ENCODE results near the gene ENTPD6. TPM values are rescaled to one million over a fixed set of nuclear protein-coding genes. Genes with fewer than 3 reads are reported as not detected.
A peak's percentile ranks its signal among the peaks of the same experiment; 100 is the strongest.

The ENTPD6 gene
- total RNA-seq, 1 donor from 2014 or later: 117 TPM

GRCh38 chr20:25191689-25192088, 3.8 kb upstream of the ENTPD6 start:
- no peak for TF ChIP-seq CTCF (IDR thresholded peaks at IDR 0.05; ENCODE audit: insufficient read depth, low read length, severe bottlenecking)
- H3K4me3 ChIP-seq (ENCODE audit: low read depth, low read length): no peak overlapping the region
- FAIRE-seq (no peak), DNase-seq (ENCODE audit: low read depth) (no peak)
- no peaks in the 10 kb centered on the region for H3K36me3 ChIP-seq (ENCODE audit: control insufficient read depth, insufficient read depth, low read length)
- H3K27me3 ChIP-seq (ENCODE audit: control insufficient read depth, insufficient read depth, low read length): peaks cover 2% of the 10 kb centered on the region

- FAIRE-seq (no peak), DNase-seq (ENCODE audit: low read depth) (no peak)
- no peak for TF ChIP-seq CTCF (IDR thresholded peaks at IDR 0.05; ENCODE audit: insufficient read depth, low read length, severe bottlenecking)
- Histone ChIP-seq H3K4me3 (ENCODE audit: low read depth, low read length) (no peak overlapping the region), H3K27me3 (ENCODE audit: control insufficient read depth, insufficient read depth, low read length) (peaks cover 2% of the 10 kb centered on the region), H3K36me3 (ENCODE audit: control insufficient read depth, insufficient read depth, low read length) (no peaks in the 10 kb centered on the region)
Measured at GRCh38 chr20:25193843-25194242, 1.7 kb upstream of the ENTPD6 start.

- FAIRE-seq (no peak), DNase-seq (ENCODE audit: low read depth) (no peak)
- no peak for TF ChIP-seq CTCF (IDR thresholded peaks at IDR 0.05; ENCODE audit: insufficient read depth, low read length, severe bottlenecking)
- Histone ChIP-seq H3K4me3 (ENCODE audit: low read depth, low read length) (no peak overlapping the region), H3K36me3 (ENCODE audit: control insufficient read depth, insufficient read depth, low read length) (peaks cover 1% of the 10 kb centered on the region), H3K27me3 (ENCODE audit: control insufficient read depth, insufficient read depth, low read length) (peaks cover 2% of the 10 kb centered on the region)
Measured at GRCh38 chr20:25194333-25194972, 1.1 kb upstream of the ENTPD6 start.

GRCh38 chr20:25195962-25196785, 662 bp downstream of the ENTPD6 start:
- no peak for TF ChIP-seq CTCF (IDR thresholded peaks at IDR 0.05; ENCODE audit: insufficient read depth, low read length, severe bottlenecking)
- no peak for FAIRE-seq
- Histone ChIP-seq H3K36me3 (ENCODE audit: control insufficient read depth, insufficient read depth, low read length) (peaks cover 1% of the 10 kb centered on the region), H3K27me3 (ENCODE audit: control insufficient read depth, insufficient read depth, low read length) (no peaks in the 10 kb centered on the region), H3K4me3 (ENCODE audit: low read depth, low read length) (peak overlapping the region; percentile 88)
- peak; percentile 49 for DNase-seq (ENCODE audit: low read depth)

GRCh38 chr20:25196786-25197120, 1.2 kb downstream of the ENTPD6 start:
- Histone ChIP-seq H3K36me3 (ENCODE audit: control insufficient read depth, insufficient read depth, low read length) (peaks cover 1% of the 10 kb centered on the region), H3K4me3 (ENCODE audit: low read depth, low read length) (peak overlapping the region; percentile 88), H3K27me3 (ENCODE audit: control insufficient read depth, insufficient read depth, low read length) (no peaks in the 10 kb centered on the region)
- TF ChIP-seq CTCF (IDR thresholded peaks at IDR 0.05; ENCODE audit: insufficient read depth, low read length, severe bottlenecking): no peak
- peak; percentile 93 for FAIRE-seq
- DNase-seq (ENCODE audit: low read depth): no peak

Data from bronchial epithelial cell (primary cell).